Tibial nerve (tissue), 4 donors: Measurements from ENCODE around the gene GRP. TPM values are rescaled to one million over a fixed set of nuclear protein-coding genes. Genes with fewer than 3 reads are reported as not detected.

Experiments
- DNase-seq, 2 donors: peaks; one replicate each; pipeline ENCODE4 v3.0.0-alpha.2; 2019; ENCODE audit warnings: low spot score in 2 of 2
- H3K27ac ChIP-seq, 4 donors: fragments of 200-600 bp; sonication (generic) in 3 of 4; one replicate each; pipeline ENCODE4 v1.5.1; 2017 to 2019; ENCODE audit warnings: mild to moderate bottlenecking in 1 of 4
- H3K27me3 ChIP-seq, 2 donors: fragments of 200-600 bp; sonication (generic) in 1 of 2; one replicate each; pipeline versions ENCODE4 v1.5.1 to v1.6.0; 2017 to 2019
- H3K36me3 ChIP-seq, 3 donors: fragments of 200-600 bp; sonication (generic); one replicate each; pipeline ENCODE4 v1.5.1; 2018 to 2019
- H3K4me1 ChIP-seq, 4 donors: fragments of 200-600 bp; sonication (generic) in 3 of 4; one replicate each; pipeline ENCODE4 v1.5.1; 2017 to 2019
- H3K4me3 ChIP-seq, 4 donors: fragments of 200-600 bp; sonication (generic) in 3 of 4; one replicate each; pipeline ENCODE4 v1.5.1; 2017 to 2019; ENCODE audit warnings: mild to moderate bottlenecking in 1 of 4, moderate library complexity in 1 of 4
- H3K9me3 ChIP-seq, 4 donors: fragments of 200-600 bp; sonication (generic) in 3 of 4; one replicate each; pipeline ENCODE4 v1.5.1; 2017 to 2019
- EP300 ChIP-seq, 2 donors: sonication (generic); formaldehyde crosslinking; IDR thresholded peaks; one replicate each; pipeline ENCODE4 v1.6.1; 2017; ENCODE audit warnings: antibody characterized with exemption in 2 of 2, mild to moderate bottlenecking in 1 of 2
- POLR2A ChIP-seq, 2 donors: fragments of 450-650 bp; IDR thresholded peaks; one replicate each; pipeline ENCODE4 v1.6.1; 2017; ENCODE audit warnings: antibody characterized with exemption in 2 of 2, mild to moderate bottlenecking in 2 of 2, moderate library complexity in 2 of 2
- WGBS, 2 donors: methylation state at CpG; one replicate each; pipeline ENCODE4 v1.1.5; 2018; 5-methylcytosine and 5-hydroxymethylcytosine counted together
- total RNA-seq, 4 donors: library from RNA; depleted of rRNA; stranded (reverse); fragments of >200 nt; gene quantifications; one replicate each; pipeline ENCODE4 v1.1.0, GENCODE V29; 2016
- TF ChIP-seq, protein P1 (sequence below), 5 experiments: fragments of 200-600 bp in 3 of 5; fragments of 450-650 bp in 2 of 5; sonication (generic) in 3 of 5; IDR thresholded peaks; one replicate each; pipeline ENCODE4 v1.5.1; 2016 to 2019; ENCODE audit warnings: antibody characterized with exemption in 5 of 5, mild to moderate bottlenecking in 3 of 5, moderate library complexity in 2 of 5

Gene GRP
- total RNA-seq, 4 donors from 2014 or later = not detected

DNA sequence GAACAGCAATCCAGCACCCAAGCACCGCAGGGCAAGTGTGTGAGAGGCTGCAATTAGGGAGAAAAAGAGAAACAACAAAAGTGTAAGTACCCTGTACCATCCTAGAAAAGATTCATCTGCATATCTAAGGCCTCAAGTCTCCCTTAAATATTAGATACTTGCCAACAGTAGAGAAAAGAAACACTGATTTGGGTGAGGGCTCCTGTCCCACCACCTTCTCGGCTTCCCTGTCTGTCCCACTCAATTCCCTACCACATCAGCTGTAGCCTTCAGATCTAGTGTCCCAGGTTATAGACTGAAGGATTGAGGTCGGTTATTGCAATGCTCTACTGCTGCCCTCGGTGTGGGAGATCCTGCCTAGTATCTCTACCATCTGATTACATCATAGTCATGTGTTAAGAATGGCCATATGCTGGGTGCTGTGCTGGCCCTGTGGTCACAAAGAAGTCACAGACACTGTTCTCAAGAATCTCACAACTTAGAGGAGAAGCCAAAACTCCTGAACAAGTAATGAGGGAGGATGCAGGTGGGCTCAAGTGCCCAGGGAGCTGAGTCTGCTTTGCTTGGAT, 50.8 kb downstream of the GRP start:
- H3K4me3 ChIP-seq = no peak overlapping the region
- H3K9me3 ChIP-seq = no peaks in the 10 kb centered on the region
- DNase-seq = no peak
- H3K4me1 ChIP-seq = peaks cover 0 to 54% (median 14%) of the 10 kb centered on the region in 4 donors
- H3K36me3 ChIP-seq = no peaks in the 10 kb centered on the region
- 25 to 30% methylated on average over 4 of the region's 4 CpGs for WGBS, 2 donors
- H3K27ac ChIP-seq = no peak overlapping the region
- H3K27me3 ChIP-seq = peaks cover 0 to 98% of the 10 kb centered on the region in 2 donors
- TF ChIP-seq, protein P1, sequence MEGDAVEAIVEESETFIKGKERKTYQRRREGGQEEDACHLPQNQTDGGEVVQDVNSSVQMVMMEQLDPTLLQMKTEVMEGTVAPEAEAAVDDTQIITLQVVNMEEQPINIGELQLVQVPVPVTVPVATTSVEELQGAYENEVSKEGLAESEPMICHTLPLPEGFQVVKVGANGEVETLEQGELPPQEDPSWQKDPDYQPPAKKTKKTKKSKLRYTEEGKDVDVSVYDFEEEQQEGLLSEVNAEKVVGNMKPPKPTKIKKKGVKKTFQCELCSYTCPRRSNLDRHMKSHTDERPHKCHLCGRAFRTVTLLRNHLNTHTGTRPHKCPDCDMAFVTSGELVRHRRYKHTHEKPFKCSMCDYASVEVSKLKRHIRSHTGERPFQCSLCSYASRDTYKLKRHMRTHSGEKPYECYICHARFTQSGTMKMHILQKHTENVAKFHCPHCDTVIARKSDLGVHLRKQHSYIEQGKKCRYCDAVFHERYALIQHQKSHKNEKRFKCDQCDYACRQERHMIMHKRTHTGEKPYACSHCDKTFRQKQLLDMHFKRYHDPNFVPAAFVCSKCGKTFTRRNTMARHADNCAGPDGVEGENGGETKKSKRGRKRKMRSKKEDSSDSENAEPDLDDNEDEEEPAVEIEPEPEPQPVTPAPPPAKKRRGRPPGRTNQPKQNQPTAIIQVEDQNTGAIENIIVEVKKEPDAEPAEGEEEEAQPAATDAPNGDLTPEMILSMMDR (IDR thresholded peaks at IDR 0.05) = no peak
- no peak for TF ChIP-seq EP300 (IDR thresholded peaks at IDR 0.05)
- TF ChIP-seq POLR2A (IDR thresholded peaks at IDR 0.05) = no peak

DNA sequence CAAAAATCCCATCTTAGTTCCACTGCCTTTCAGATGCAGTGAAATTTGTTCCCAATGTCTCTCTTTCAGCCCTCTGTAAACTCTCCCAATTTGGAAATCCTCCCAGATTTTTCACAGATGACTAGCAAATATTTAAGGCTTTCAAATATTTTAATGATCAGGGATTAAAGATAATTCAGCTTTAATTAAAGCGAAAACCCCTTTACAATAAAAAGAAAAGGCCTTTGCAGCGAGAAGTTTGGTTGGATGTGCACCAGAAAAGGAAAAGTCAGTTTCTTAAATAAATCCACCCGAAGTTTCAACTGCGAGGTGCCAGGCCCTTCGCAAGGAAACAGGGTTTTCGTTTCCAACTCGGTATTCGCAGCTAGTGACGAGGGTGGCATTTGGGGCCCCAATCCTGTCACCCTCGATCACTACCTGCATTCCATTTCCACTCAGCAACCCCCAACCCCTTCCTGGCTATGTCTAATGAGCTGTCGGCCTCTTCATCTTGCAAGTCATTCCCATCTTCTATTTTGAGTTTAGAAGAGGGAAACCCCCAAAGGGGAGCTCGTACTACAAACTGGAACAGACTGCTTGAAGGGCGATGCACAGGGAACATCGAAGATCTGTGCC, 51.8 kb downstream of the GRP start:
- H3K27ac ChIP-seq = no peak overlapping the region
- H3K4me3 ChIP-seq = no peak overlapping the region
- WGBS, 2 donors = 28 to 32% methylated on average over 14 of the region's 14 CpGs
- no peaks in the 10 kb centered on the region for H3K9me3 ChIP-seq
- TF ChIP-seq POLR2A (IDR thresholded peaks at IDR 0.05) (no peak), EP300 (IDR thresholded peaks at IDR 0.05) (no peak)
- H3K27me3 ChIP-seq = peaks cover 0 to 98% of the 10 kb centered on the region in 2 donors
- DNase-seq = no peak
- H3K4me1 ChIP-seq = peaks cover 0 to 54% (median 14%) of the 10 kb centered on the region in 4 donors
- no peaks in the 10 kb centered on the region for H3K36me3 ChIP-seq

DNA sequence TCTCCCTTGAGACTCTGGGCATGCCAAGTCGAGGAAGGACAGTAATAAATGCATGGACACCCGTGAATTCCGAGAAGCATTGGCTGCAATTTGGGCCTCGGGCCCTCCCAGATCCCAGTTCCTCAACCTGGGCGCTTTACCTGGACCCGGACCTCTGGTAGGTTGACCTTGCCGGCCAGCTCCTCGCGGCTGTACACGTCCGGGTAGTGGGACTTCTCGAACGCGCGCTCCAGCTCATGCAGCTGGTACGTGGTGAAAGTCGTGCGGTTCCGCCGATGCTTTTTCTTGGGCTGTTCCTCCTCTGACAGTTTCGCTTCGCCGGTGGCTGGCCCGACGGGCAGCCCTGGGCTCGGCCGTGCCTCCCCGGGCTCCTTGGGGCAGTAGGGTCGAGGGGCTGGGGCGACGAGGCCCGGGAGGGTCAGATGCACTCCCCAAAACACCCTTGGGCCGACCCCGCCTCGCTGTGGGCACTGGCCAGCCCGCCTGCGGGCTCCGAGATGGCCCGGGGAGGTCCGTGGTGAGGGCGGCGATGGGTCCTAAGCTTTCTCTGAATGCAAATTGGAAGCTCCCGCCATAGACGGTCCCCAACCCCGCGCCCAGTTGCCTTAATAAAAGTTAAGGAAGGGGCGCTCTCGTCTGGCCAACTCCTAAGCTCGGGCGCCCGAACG, 52.4 kb downstream of the GRP start:
- H3K9me3 ChIP-seq = no peaks in the 10 kb centered on the region
- H3K27me3 ChIP-seq = peaks cover 0 to 98% of the 10 kb centered on the region in 2 donors
- peaks cover 0 to 49% (median 14%) of the 10 kb centered on the region in 4 donors for H3K4me1 ChIP-seq
- TF ChIP-seq, protein P1 (IDR thresholded peaks at IDR 0.05) = no peak
- TF ChIP-seq EP300 (IDR thresholded peaks at IDR 0.05) = no peak
- no peak for TF ChIP-seq POLR2A (IDR thresholded peaks at IDR 0.05)
- no peaks in the 10 kb centered on the region for H3K36me3 ChIP-seq
- H3K4me3 ChIP-seq = peak overlapping the region in 3 of 4 donors; percentile 0 to 43 (median 24)
- no peak for DNase-seq
- 3 to 9% methylated on average over 35 to 44 of the region's 52 CpGs for WGBS, 2 donors
- no peak overlapping the region for H3K27ac ChIP-seq

DNA sequence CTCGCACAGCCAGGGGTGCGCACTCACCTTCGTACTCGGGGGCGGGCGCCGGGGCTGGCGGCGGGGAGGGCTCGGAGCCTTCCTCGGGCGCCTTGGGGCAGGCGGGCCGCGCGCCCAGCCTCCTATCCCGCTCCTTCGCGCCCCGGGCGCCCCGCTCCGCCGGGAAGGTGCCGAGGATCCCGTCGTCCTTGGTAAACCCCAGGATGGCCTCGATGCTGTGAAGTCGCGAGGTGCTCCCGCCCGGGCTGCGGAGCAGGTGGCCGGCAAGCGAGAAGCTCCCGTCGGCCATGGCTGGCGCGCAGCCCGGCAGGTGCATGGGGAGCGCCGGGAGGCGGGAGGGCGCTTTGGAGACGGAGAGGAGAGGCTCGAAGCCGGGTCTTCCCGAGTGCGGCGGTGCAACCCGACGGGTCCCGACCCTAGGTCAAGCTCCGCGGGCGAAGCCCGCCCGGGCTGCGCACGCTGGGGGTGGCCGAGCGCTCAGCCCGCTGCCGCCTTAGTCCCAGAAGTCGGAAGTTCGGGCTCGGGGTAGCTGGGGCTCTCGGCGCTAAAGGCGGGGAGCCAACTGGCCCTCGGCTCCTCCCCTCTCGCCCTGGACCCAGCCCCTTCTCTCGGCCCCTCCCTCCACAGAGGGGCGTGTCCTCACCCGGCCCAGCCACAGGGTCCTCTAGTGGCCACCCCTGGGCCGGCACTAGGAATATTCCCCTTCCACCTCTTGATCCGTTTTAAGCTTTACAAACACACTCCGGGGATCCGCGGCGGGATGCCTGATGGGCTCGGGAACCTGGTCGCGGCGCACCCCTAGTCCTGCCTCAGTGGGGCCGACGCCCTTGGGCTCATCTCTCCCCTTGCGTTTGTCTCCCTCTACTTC, 53.2 kb downstream of the GRP start, which contains the start of gene RAX:
Gene RAX (minus strand): TSS at position 564 of the 868 bp plus-strand sequence. CDS start 248 bp downstream, at position 316.
- DNase-seq = no peak
- peaks cover 0 to 42% (median 13%) of the 10 kb centered on the region in 4 donors for H3K4me1 ChIP-seq
- WGBS, 2 donors = 1 to 2% methylated on average over 64 to 77 of the region's 88 CpGs
- peaks cover 0 to 94% of the 10 kb centered on the region in 2 donors for H3K27me3 ChIP-seq
- no peak within 1 kb of the TSS for H3K27ac ChIP-seq
- no peak for TF ChIP-seq POLR2A (IDR thresholded peaks at IDR 0.05)
- no peak for TF ChIP-seq EP300 (IDR thresholded peaks at IDR 0.05)
- TF ChIP-seq, protein P1 (IDR thresholded peaks at IDR 0.05) = no peak
- peak within 1 kb of the TSS in 3 of 4 donors; percentile 0 to 43 (median 24) for H3K4me3 ChIP-seq
- H3K36me3 ChIP-seq = no peaks in the 10 kb centered on the region
- H3K9me3 ChIP-seq = no peaks in the 10 kb centered on the region
